Gastroesophageal sphincter (tissue), 4 donors: Measurements from ENCODE around the gene OXER1. TPM values are rescaled to one million over a fixed set of nuclear protein-coding genes. Genes with fewer than 3 reads are reported as not detected.

Experiments used
- ATAC-seq: fragments of 150-250 bp; one replicate; pipeline ENCODE4 v1.9.1; 2016; ENCODE audit warnings: mild to moderate bottlenecking, moderate library complexity
- H3K27ac ChIP-seq, 4 donors: fragments of 200-600 bp; sonication (generic) in 3 of 4; 1 replicate in 3 of 4; 2 replicates in 1 of 4; pipeline ENCODE4 v1.5.1; 2016 to 2019
- H3K27me3 ChIP-seq: fragments of 200-600 bp; sonication (generic); one replicate; pipeline ENCODE4 v1.5.1; 2019
- H3K36me3 ChIP-seq, 2 donors: fragments of 200-600 bp; sonication (generic); one replicate each; pipeline ENCODE4 v1.5.1; 2019; ENCODE audit warnings: control low read depth in 1 of 2
- H3K4me1 ChIP-seq, 3 donors: fragments of 200-600 bp; sonication (generic); 1 replicate in 2 of 3; 2 replicates in 1 of 3; pipeline ENCODE4 v1.5.1; 2016 to 2019; ENCODE audit warnings: control low read depth in 2 of 3
- H3K4me3 ChIP-seq, 2 donors: fragments of 200-600 bp; sonication (generic); one replicate each; pipeline ENCODE4 v1.5.1; 2019; ENCODE audit warnings: mild to moderate bottlenecking in 1 of 2, moderate library complexity in 1 of 2
- H3K9me3 ChIP-seq, 3 donors: fragments of 200-600 bp; sonication (generic); one replicate each; pipeline ENCODE4 v1.5.1; 2017 to 2019; ENCODE audit warnings: control low read depth in 2 of 3
- CTCF ChIP-seq, 4 experiments: fragments of 200-600 bp in 2 of 4; fragments of 450-650 bp in 2 of 4; sonication (generic) in 1 of 4; IDR thresholded peaks; one replicate each; pipeline ENCODE4 v1.5.1; 2017 to 2019; ENCODE audit warnings: antibody characterized with exemption in 4 of 4, mild to moderate bottlenecking in 2 of 4, moderate library complexity in 2 of 4
- EP300 ChIP-seq: sonication (generic); formaldehyde crosslinking; IDR thresholded peaks from one replicate; pipeline ENCODE4 v1.6.1; 2017; ENCODE audit warnings: antibody characterized with exemption, mild to moderate bottlenecking
- POLR2A ChIP-seq, 2 donors: fragments of 450-650 bp; IDR thresholded peaks; one replicate each; pipeline ENCODE4 v1.6.1; 2017; ENCODE audit warnings: antibody characterized with exemption in 2 of 2, mild to moderate bottlenecking in 2 of 2, moderate library complexity in 1 of 2
- POLR2AphosphoS5 ChIP-seq: sonication (generic); formaldehyde crosslinking; IDR thresholded peaks from one replicate; pipeline ENCODE4 v1.6.1; 2017; ENCODE audit warnings: antibody characterized with exemption
- WGBS, 2 donors: methylation state at CpG; one replicate each; pipeline ENCODE4 v1.1.5; 2018; ENCODE audit warnings: low coverage in 1 of 2; 5-methylcytosine and 5-hydroxymethylcytosine counted together
- total RNA-seq, 4 donors: library from RNA; depleted of rRNA; stranded (reverse); fragments of >200 nt; gene quantifications; one replicate each; pipeline ENCODE4 v1.1.0, GENCODE V29; 2016

Gene OXER1
- total RNA-seq, 4 donors from 2014 or later: 0.37 to 2.3 (median 1.2) TPM

GRCh38 chr2:42752816-42753813, 10.8 kb downstream of the OXER1 start:
- no peaks in the 10 kb centered on the region for H3K27me3 ChIP-seq
- H3K4me1 ChIP-seq: peaks cover 0 to 24% (median 0%) of the 10 kb centered on the region in 3 donors
- H3K36me3 ChIP-seq: peaks cover 0 to 50% of the 10 kb centered on the region in 2 donors
- H3K27ac ChIP-seq: no peak overlapping the region
- WGBS, 2 donors: 87 to 88% methylated on average over 10 to 22 of the region's 24 CpGs
- no peaks in the 10 kb centered on the region for H3K9me3 ChIP-seq
- ATAC-seq: no peak
- no peak overlapping the region for H3K4me3 ChIP-seq
- TF ChIP-seq CTCF (IDR thresholded peaks at IDR 0.05) (no peak), EP300 (no peak), POLR2AphosphoS5 (no peak), POLR2A (IDR thresholded peaks at IDR 0.05) (no peak)

GRCh38 chr2:42752314-42752713, 11.6 kb downstream of the OXER1 start:
- Histone ChIP-seq H3K27me3 (no peaks in the 10 kb centered on the region), H3K4me3 (no peak overlapping the region), H3K27ac (no peak overlapping the region), H3K9me3 (no peaks in the 10 kb centered on the region), H3K4me1 (peaks cover 0 to 24% (median 0%) of the 10 kb centered on the region in 3 donors), H3K36me3 (peaks cover 0 to 56% of the 10 kb centered on the region in 2 donors)
- whole genome bisulfite sequencing, 2 donors: 67% methylated on average over 2 of the region's 2 CpGs; no CpG with 5 or more reads in 1 of the 2 donors
- no peak for TF ChIP-seq CTCF (IDR thresholded peaks at IDR 0.05)
- TF ChIP-seq EP300: no peak
- no peak for TF ChIP-seq POLR2AphosphoS5
- TF ChIP-seq POLR2A (IDR thresholded peaks at IDR 0.05): no peak
- peak; percentile 50 for ATAC-seq

- 98 to 100% methylated on average over 3 to 4 of the region's 4 CpGs for WGBS, 2 donors
- Histone ChIP-seq H3K36me3 (peaks cover 0 to 43% of the 10 kb centered on the region in 2 donors), H3K27me3 (no peaks in the 10 kb centered on the region), H3K27ac (no peak overlapping the region), H3K4me3 (no peak overlapping the region), H3K4me1 (peaks cover 0 to 6% (median 0%) of the 10 kb centered on the region in 3 donors), H3K9me3 (no peaks in the 10 kb centered on the region)
- ATAC-seq: no peak
- TF ChIP-seq POLR2A (IDR thresholded peaks at IDR 0.05) (no peak), CTCF (IDR thresholded peaks at IDR 0.05) (no peak), EP300 (no peak), POLR2AphosphoS5 (no peak)
Measured at GRCh38 chr2:42748840-42749239, 15.1 kb downstream of the OXER1 start.

GRCh38 chr2:42747422-42747821, 16.5 kb downstream of the OXER1 start:
- WGBS, 2 donors: 95 to 100% methylated on average over 1 to 3 of the region's 3 CpGs
- no peak for ATAC-seq
- Histone ChIP-seq H3K36me3 (peaks cover 0 to 39% of the 10 kb centered on the region in 2 donors), H3K27me3 (no peaks in the 10 kb centered on the region), H3K4me3 (no peak overlapping the region), H3K27ac (no peak overlapping the region), H3K9me3 (no peaks in the 10 kb centered on the region), H3K4me1 (no peaks in the 10 kb centered on the region)
- TF ChIP-seq CTCF (IDR thresholded peaks at IDR 0.05): no peak
- no peak for TF ChIP-seq EP300
- no peak for TF ChIP-seq POLR2A (IDR thresholded peaks at IDR 0.05)
- no peak for TF ChIP-seq POLR2AphosphoS5
